ENCODE measurements around the gene N4BP3.

Gene N4BP3

GRCh38 chr5:178113141-178113787 is at the start of gene N4BP3:
N4BP3 (plus strand) TSS chr5:178113532; CDS start chr5:178119584, 6,052 bp downstream.
- DNase-seq (ENCODE audit: low read depth in 2 of 2) = peak; percentile 40 to 42
- peak within 1 kb of the TSS; percentile 37 to 40 for H3K4me3 ChIP-seq (replicated peaks in 1 of 2; ENCODE audit: low read depth in 2 of 2, low read length in 2 of 2)
- TF ChIP-seq, protein P1, sequence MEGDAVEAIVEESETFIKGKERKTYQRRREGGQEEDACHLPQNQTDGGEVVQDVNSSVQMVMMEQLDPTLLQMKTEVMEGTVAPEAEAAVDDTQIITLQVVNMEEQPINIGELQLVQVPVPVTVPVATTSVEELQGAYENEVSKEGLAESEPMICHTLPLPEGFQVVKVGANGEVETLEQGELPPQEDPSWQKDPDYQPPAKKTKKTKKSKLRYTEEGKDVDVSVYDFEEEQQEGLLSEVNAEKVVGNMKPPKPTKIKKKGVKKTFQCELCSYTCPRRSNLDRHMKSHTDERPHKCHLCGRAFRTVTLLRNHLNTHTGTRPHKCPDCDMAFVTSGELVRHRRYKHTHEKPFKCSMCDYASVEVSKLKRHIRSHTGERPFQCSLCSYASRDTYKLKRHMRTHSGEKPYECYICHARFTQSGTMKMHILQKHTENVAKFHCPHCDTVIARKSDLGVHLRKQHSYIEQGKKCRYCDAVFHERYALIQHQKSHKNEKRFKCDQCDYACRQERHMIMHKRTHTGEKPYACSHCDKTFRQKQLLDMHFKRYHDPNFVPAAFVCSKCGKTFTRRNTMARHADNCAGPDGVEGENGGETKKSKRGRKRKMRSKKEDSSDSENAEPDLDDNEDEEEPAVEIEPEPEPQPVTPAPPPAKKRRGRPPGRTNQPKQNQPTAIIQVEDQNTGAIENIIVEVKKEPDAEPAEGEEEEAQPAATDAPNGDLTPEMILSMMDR (IDR thresholded peaks at IDR 0.05; ENCODE audit: low read depth, low read length) = no peak

- TF ChIP-seq, protein P1 (IDR thresholded peaks at IDR 0.05; ENCODE audit: low read depth, low read length) = no peak
- no peak overlapping the region for H3K4me3 ChIP-seq (replicated peaks in 1 of 2; ENCODE audit: low read depth in 2 of 2, low read length in 2 of 2)
- DNase-seq (ENCODE audit: low read depth in 2 of 2) = no peak
Observed at GRCh38 chr5:178067755-178068154, 45.6 kb upstream of the N4BP3 start.

DNA sequence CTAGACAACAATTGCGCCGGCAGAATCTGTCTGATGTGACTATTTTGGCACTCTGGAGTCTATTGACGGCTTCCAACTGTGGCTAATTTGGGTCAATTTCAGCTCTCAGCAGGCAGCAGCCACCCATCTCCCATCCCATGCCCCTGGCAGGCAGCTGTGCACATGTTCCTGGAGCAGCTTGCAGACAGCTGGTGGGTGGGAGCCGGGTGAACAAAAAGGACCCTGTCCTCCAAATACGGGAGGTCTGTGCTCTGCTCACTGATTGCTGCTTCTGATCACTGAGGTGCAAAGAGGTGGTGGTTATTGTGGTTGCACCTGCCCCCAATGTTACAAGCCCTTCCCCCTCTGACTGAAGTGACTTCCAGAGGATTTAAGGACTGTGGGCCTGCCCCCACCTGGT is 45.0 kb upstream of the N4BP3 start:
- no peak overlapping the region for H3K4me3 ChIP-seq (replicated peaks in 1 of 2; ENCODE audit: low read depth in 2 of 2, low read length in 2 of 2)
- no peak for DNase-seq (ENCODE audit: low read depth in 2 of 2)
- TF ChIP-seq, protein P1 (IDR thresholded peaks at IDR 0.05; ENCODE audit: low read depth, low read length) = no peak

DNA sequence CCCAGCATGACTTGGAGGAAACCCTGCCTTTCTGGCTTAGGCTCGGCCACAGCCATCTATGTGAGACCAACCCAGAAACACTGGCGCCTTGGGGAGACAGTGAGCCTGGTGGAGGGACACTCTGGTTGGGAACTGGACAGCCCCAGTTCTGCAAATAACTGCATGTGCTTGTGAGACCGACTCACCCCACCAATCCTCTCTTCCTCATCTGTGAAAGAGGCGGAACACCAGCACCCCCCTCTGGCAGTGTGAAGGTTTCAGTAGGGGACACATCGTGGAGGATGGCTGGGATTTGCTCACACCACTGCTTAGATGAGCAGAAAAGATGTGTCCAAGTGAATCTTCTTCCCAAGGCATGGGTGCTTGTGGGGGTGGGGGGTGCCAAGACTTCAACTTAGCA is 43.4 kb upstream of the N4BP3 start:
- peak; percentile 45 to 54 for DNase-seq (ENCODE audit: low read depth in 2 of 2)
- no peak overlapping the region for H3K4me3 ChIP-seq (replicated peaks in 1 of 2; ENCODE audit: low read depth in 2 of 2, low read length in 2 of 2)
- TF ChIP-seq, protein P1 (IDR thresholded peaks at IDR 0.05; ENCODE audit: low read depth, low read length) = peak; percentile 43

DNA sequence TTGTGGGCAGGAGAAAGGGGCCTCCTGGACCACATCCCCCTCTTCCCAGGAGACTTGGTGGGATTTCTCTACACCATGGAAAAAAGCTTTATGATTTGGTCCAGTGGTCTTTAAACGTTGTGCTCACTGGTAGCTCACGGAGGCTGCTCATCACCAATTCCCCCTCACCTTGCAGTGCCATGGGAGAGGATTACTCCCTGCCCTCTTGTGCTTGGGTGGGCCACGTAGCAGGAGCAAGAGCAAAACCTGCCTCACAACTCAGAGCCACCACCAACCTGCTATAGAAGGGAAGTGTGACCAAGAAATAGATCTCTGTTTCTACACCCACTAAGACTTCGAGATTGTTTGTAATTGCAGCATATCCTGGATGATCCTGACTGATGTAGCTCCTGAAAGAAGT is 42.2 kb upstream of the N4BP3 start:
- TF ChIP-seq, protein P1 (IDR thresholded peaks at IDR 0.05; ENCODE audit: low read depth, low read length) = no peak

GRCh38 chr5:178072749-178073148 is 40.6 kb upstream of the N4BP3 start:
- H3K4me3 ChIP-seq (replicated peaks in 1 of 2; ENCODE audit: low read depth in 2 of 2, low read length in 2 of 2) = no peak overlapping the region
- no peak for DNase-seq (ENCODE audit: low read depth in 2 of 2)
- TF ChIP-seq, protein P1 (IDR thresholded peaks at IDR 0.05; ENCODE audit: low read depth, low read length) = no peak

More for the DNA sequence above, 42.2 kb upstream of the N4BP3 start:
- no peak overlapping the region for H3K4me3 ChIP-seq (replicated peaks in 1 of 2; ENCODE audit: low read depth in 2 of 2, low read length in 2 of 2)
- no peak for DNase-seq (ENCODE audit: low read depth in 2 of 2)

Data from cardiac fibroblast (primary cell).